ENCODE measurements around the gene USP3.

The USP3 gene

DNA sequence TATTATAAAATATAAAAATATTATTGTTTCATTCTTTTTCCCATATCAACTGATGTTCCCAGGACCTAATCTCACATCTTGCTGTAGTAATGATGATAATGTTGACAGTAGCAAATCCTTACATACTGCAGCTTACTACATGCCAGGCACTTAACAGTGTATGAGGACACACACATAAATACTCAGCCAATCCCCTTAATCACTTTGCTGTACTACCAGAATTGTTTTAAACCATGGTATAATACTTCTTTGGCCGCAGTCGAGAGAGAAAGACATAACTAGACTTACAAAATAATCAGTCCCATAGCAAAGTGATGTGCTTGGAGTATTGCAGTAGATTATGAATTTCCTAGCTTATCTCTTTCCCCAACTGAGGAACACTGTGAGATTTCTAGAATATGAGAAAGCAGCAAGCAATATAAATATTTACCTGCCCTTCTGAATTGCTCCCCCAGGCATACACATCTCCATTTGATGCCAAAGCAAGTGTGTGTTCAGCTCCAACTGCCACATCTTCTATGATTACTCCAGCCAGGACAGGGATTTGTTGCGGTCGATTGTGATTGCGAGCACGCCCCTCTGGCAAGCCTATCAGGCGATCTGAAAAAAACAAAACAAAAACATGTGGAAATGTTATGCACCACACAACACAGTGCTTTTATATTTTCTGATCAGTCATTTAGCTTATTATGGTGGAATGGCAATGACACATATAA, 125.8 kb downstream of the USP3 start:
- H3K4me3 ChIP-seq (ENCODE audit: control insufficient read depth in 1 of 7, extremely low read depth in 1 of 7, insufficient read depth in 4 of 7, low read depth in 2 of 7, low read length in 6 of 7) = no peak overlapping the region
- H3K9me3 ChIP-seq (ENCODE audit: control extremely low read depth in 1 of 5, control insufficient read depth in 4 of 5, insufficient read depth in 2 of 5, low read depth in 1 of 5, low read length in 4 of 5) = no peaks in the 10 kb centered on the region
- 100% methylated on average over 6 of the region's 7 CpGs for WGBS (ENCODE audit: insufficient coverage)
- no peaks in the 10 kb centered on the region for H3K4me1 ChIP-seq (ENCODE audit: control extremely low read depth in 1 of 4, control insufficient read depth in 4 of 4, insufficient read depth in 4 of 4, low read length in 3 of 4)
- ChIA-PET POLR2A (interaction anchor here (1.2 to 1.3 kb wide), 2 partner anchors 8 to 17 kb away, joined by 3 to 4 read pairs; no protein-coding TSS in a partner anchor), CTCF (interaction anchor here (0.9 to 2.9 kb wide), 3 partner anchors 10 to 122 kb away, joined by 3 to 9 read pairs (median 3); no protein-coding TSS in a partner anchor)
- no peak for DNase-seq
- no peak overlapping the region for H3K27ac ChIP-seq (ENCODE audit: insufficient read depth in 1 of 2, low read depth in 1 of 2, low read length in 2 of 2, poor library complexity in 1 of 2, severe bottlenecking in 2 of 2)
- peaks cover 31 to 90% (median 66%) of the 10 kb centered on the region in 4 experiments for H3K36me3 ChIP-seq (ENCODE audit: control insufficient read depth in 4 of 4, insufficient read depth in 4 of 4, low read length in 3 of 4)
- H3K27me3 ChIP-seq (replicated peaks in 2 of 5; ENCODE audit: control insufficient read depth in 4 of 5, insufficient read depth in 5 of 5, low read length in 4 of 5) = no peaks in the 10 kb centered on the region

DNA sequence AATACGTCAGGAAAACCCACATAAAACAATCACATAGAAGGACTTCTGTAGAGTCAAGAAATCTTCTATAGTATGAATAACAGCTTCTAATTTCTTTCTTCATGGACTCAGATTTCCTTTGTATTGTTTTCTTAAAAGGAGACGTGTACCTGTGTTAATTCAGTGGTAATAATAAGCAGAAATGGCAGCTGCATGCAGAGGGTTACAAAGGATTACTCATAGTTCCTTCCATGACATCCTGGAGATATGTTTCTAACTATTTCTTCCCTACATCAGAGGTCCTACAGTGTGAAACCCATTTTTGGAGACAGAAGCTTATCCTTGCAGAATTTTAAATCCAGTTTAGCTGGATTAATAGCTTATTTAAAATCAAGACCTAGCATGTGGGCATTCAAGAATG, 128.9 kb downstream of the USP3 start:
- WGBS (ENCODE audit: insufficient coverage) = no CpG with 5 or more reads among the region's 2 CpGs
- DNase-seq = no peak
- Histone ChIP-seq H3K4me1 (ENCODE audit: control extremely low read depth in 1 of 4, control insufficient read depth in 4 of 4, insufficient read depth in 4 of 4, low read length in 3 of 4) (no peaks in the 10 kb centered on the region), H3K4me3 (ENCODE audit: control insufficient read depth in 1 of 7, extremely low read depth in 1 of 7, insufficient read depth in 4 of 7, low read depth in 2 of 7, low read length in 6 of 7) (no peak overlapping the region), H3K27me3 (replicated peaks in 2 of 5; ENCODE audit: control insufficient read depth in 4 of 5, insufficient read depth in 5 of 5, low read length in 4 of 5) (no peaks in the 10 kb centered on the region), H3K36me3 (ENCODE audit: control insufficient read depth in 4 of 4, insufficient read depth in 4 of 4, low read length in 3 of 4) (peaks cover 29 to 89% (median 65%) of the 10 kb centered on the region in 4 experiments), H3K9me3 (ENCODE audit: control extremely low read depth in 1 of 5, control insufficient read depth in 4 of 5, insufficient read depth in 2 of 5, low read depth in 1 of 5, low read length in 4 of 5) (no peaks in the 10 kb centered on the region), H3K27ac (ENCODE audit: insufficient read depth in 1 of 2, low read depth in 1 of 2, low read length in 2 of 2, poor library complexity in 1 of 2, severe bottlenecking in 2 of 2) (no peak overlapping the region)
- CTCF ChIA-PET = interaction anchor here (1.4 to 2.4 kb wide), 3 partner anchors 19 to 24 kb away, joined by 3 to 10 read pairs (median 5); no protein-coding TSS in a partner anchor
- POLR2A ChIA-PET = no interaction called here

DNA sequence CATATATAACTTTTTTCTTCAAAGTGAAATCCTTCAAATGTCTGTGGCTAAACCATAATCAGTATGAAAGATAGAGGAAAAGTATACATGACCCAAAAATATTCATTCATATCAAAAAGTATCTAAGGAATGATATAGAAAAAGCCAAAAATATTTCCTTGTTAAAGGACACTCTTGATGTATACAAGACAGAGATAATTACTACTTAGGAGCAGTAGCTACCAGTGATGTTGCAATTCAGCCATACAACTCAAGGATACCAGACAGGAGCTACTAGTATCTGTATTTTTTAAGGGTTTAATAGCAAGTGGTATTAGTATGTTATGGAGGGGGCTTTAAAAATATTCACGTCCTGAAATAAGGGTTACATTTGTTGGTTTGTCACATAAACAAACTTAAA, 129.8 kb downstream of the USP3 start:
- H3K4me1 ChIP-seq (ENCODE audit: control extremely low read depth in 1 of 4, control insufficient read depth in 4 of 4, insufficient read depth in 4 of 4, low read length in 3 of 4) = no peaks in the 10 kb centered on the region
- ChIA-PET POLR2A (no interaction called here), CTCF (interaction anchor here (1.3 to 2.4 kb wide), 4 partner anchors 9 to 25 kb away, joined by 3 to 10 read pairs (median 4); no protein-coding TSS in a partner anchor)
- no CpG with 5 or more reads among the region's 1 CpG for WGBS (ENCODE audit: insufficient coverage)
- no peak for DNase-seq
- H3K27me3 ChIP-seq (replicated peaks in 2 of 5; ENCODE audit: control insufficient read depth in 4 of 5, insufficient read depth in 5 of 5, low read length in 4 of 5) = no peaks in the 10 kb centered on the region
- no peak overlapping the region for H3K27ac ChIP-seq (ENCODE audit: insufficient read depth in 1 of 2, low read depth in 1 of 2, low read length in 2 of 2, poor library complexity in 1 of 2, severe bottlenecking in 2 of 2)
- H3K9me3 ChIP-seq (ENCODE audit: control extremely low read depth in 1 of 5, control insufficient read depth in 4 of 5, insufficient read depth in 2 of 5, low read depth in 1 of 5, low read length in 4 of 5) = no peaks in the 10 kb centered on the region
- H3K36me3 ChIP-seq (ENCODE audit: control insufficient read depth in 4 of 4, insufficient read depth in 4 of 4, low read length in 3 of 4) = peaks cover 31 to 91% (median 64%) of the 10 kb centered on the region in 4 experiments
- H3K4me3 ChIP-seq (ENCODE audit: control insufficient read depth in 1 of 7, extremely low read depth in 1 of 7, insufficient read depth in 4 of 7, low read depth in 2 of 7, low read length in 6 of 7) = no peak overlapping the region

DNA sequence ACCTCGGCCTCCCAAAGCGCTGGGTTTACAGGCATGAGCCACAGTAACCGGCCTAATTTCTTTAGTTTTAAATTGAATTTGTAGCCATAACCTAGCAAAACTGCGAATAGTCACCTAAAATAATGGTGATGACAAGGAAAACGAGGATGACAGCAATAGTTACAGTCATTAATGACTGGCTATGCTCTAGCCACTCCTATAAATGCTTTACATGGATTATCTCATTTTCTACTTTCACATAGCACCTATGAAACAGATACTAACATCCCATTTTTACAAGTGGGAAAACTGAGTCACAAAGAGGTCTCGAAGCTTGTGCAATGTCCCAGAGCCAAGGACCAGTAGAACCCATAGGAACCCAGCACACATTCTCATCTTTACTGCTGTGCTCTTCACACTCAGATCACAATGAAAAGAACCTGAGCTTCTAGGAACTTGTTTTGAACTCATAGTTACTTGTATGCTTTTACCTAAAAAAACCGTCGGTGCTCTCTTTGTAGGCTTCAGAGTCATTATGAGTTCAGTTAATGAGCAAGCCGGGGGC, 132.2 kb downstream of the USP3 start:
- Histone ChIP-seq H3K9me3 (ENCODE audit: control extremely low read depth in 1 of 5, control insufficient read depth in 4 of 5, insufficient read depth in 2 of 5, low read depth in 1 of 5, low read length in 4 of 5) (no peaks in the 10 kb centered on the region), H3K4me3 (ENCODE audit: control insufficient read depth in 1 of 7, extremely low read depth in 1 of 7, insufficient read depth in 4 of 7, low read depth in 2 of 7, low read length in 6 of 7) (no peak overlapping the region), H3K4me1 (ENCODE audit: control extremely low read depth in 1 of 4, control insufficient read depth in 4 of 4, insufficient read depth in 4 of 4, low read length in 3 of 4) (no peaks in the 10 kb centered on the region), H3K36me3 (ENCODE audit: control insufficient read depth in 4 of 4, insufficient read depth in 4 of 4, low read length in 3 of 4) (peaks cover 31 to 91% (median 62%) of the 10 kb centered on the region in 4 experiments), H3K27ac (ENCODE audit: insufficient read depth in 1 of 2, low read depth in 1 of 2, low read length in 2 of 2, poor library complexity in 1 of 2, severe bottlenecking in 2 of 2) (no peak overlapping the region), H3K27me3 (replicated peaks in 2 of 5; ENCODE audit: control insufficient read depth in 4 of 5, insufficient read depth in 5 of 5, low read length in 4 of 5) (no peaks in the 10 kb centered on the region)
- WGBS (ENCODE audit: insufficient coverage) = 97% methylated on average over 9 of the region's 9 CpGs
- POLR2A ChIA-PET = no interaction called here
- CTCF ChIA-PET = interaction anchor here (1.5 kb wide), 1 partner anchor 170 kb away, joined by 3 read pairs; no protein-coding TSS in a partner anchor
- DNase-seq = no peak

DNA sequence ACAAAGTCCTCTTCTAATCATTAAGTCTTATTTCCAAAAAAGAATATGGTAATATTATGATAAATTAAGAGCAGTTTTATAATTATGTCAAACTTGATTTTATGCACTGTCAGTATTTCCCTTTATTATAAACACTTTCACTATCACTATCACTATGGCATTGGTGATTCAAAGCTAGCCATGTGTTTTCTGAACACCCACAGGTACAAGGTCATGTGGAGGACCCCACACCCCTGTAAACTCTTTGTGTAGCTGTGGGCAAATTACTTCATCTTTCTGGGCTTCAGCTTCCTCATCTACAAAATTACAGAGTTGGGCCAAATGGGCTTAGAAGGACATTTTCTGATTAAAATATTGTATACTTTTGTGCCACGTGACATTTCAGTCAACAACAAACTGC, 134.4 kb downstream of the USP3 start:
- Histone ChIP-seq H3K36me3 (ENCODE audit: control insufficient read depth in 4 of 4, insufficient read depth in 4 of 4, low read length in 3 of 4) (peaks cover 31 to 92% (median 56%) of the 10 kb centered on the region in 4 experiments), H3K27ac (ENCODE audit: insufficient read depth in 1 of 2, low read depth in 1 of 2, low read length in 2 of 2, poor library complexity in 1 of 2, severe bottlenecking in 2 of 2) (no peak overlapping the region), H3K27me3 (replicated peaks in 2 of 5; ENCODE audit: control insufficient read depth in 4 of 5, insufficient read depth in 5 of 5, low read length in 4 of 5) (no peaks in the 10 kb centered on the region), H3K4me3 (ENCODE audit: control insufficient read depth in 1 of 7, extremely low read depth in 1 of 7, insufficient read depth in 4 of 7, low read depth in 2 of 7, low read length in 6 of 7) (no peak overlapping the region), H3K9me3 (ENCODE audit: control extremely low read depth in 1 of 5, control insufficient read depth in 4 of 5, insufficient read depth in 2 of 5, low read depth in 1 of 5, low read length in 4 of 5) (no peaks in the 10 kb centered on the region), H3K4me1 (ENCODE audit: control extremely low read depth in 1 of 4, control insufficient read depth in 4 of 4, insufficient read depth in 4 of 4, low read length in 3 of 4) (no peaks in the 10 kb centered on the region)
- CTCF ChIA-PET = interaction anchor here (1.2 kb wide), 1 partner anchor 28 kb away, joined by 4 read pairs; no protein-coding TSS in a partner anchor
- DNase-seq = no peak
- WGBS (ENCODE audit: insufficient coverage) = no CpG with 5 or more reads among the region's 1 CpG
- POLR2A ChIA-PET = interaction anchor here (0.5 to 1.5 kb wide), 2 partner anchors 10 to 435 kb away, joined by 3 to 4 read pairs; no protein-coding TSS in a partner anchor

DNA sequence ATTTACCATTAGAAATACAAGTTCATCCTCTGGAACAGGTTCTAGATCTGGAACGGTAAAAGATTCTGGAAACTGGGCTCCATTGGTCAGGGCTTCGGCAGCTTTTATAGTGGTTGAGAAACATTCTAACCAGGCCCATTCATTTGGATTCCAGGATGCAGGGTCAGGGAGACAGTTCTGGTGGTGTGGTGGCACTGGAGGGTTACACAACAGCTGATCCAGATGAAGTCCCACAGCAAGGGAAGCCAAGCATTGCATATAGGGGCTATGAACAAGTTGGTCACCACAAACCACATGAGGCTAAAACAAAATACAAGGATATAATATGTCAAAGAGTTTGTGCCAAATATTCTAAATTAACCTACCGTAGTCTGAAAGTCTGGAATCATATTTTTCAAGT, 135.8 kb downstream of the USP3 start:
- no peaks in the 10 kb centered on the region for H3K4me1 ChIP-seq (ENCODE audit: control extremely low read depth in 1 of 4, control insufficient read depth in 4 of 4, insufficient read depth in 4 of 4, low read length in 3 of 4)
- POLR2A ChIA-PET = no interaction called here
- no peak overlapping the region for H3K27ac ChIP-seq (ENCODE audit: insufficient read depth in 1 of 2, low read depth in 1 of 2, low read length in 2 of 2, poor library complexity in 1 of 2, severe bottlenecking in 2 of 2)
- H3K36me3 ChIP-seq (ENCODE audit: control insufficient read depth in 4 of 4, insufficient read depth in 4 of 4, low read length in 3 of 4) = peaks cover 30 to 94% (median 56%) of the 10 kb centered on the region in 4 experiments
- H3K4me3 ChIP-seq (ENCODE audit: control insufficient read depth in 1 of 7, extremely low read depth in 1 of 7, insufficient read depth in 4 of 7, low read depth in 2 of 7, low read length in 6 of 7) = no peak overlapping the region
- H3K9me3 ChIP-seq (ENCODE audit: control extremely low read depth in 1 of 5, control insufficient read depth in 4 of 5, insufficient read depth in 2 of 5, low read depth in 1 of 5, low read length in 4 of 5) = no peaks in the 10 kb centered on the region
- CTCF ChIA-PET = interaction anchor here (0.6 to 1.1 kb wide), 4 partner anchors 9 to 44 kb away, joined by 3 to 4 read pairs (median 3); no protein-coding TSS in a partner anchor
- WGBS (ENCODE audit: insufficient coverage) = 100% methylated on average over 1 of the region's 3 CpGs
- no peaks in the 10 kb centered on the region for H3K27me3 ChIP-seq (replicated peaks in 2 of 5; ENCODE audit: control insufficient read depth in 4 of 5, insufficient read depth in 5 of 5, low read length in 4 of 5)
- DNase-seq = no peak
